ENCODE measurements around the gene CAMK1.
A peak's percentile ranks its signal among the peaks of the same experiment; 100 is the strongest.

The CAMK1 gene

DNA sequence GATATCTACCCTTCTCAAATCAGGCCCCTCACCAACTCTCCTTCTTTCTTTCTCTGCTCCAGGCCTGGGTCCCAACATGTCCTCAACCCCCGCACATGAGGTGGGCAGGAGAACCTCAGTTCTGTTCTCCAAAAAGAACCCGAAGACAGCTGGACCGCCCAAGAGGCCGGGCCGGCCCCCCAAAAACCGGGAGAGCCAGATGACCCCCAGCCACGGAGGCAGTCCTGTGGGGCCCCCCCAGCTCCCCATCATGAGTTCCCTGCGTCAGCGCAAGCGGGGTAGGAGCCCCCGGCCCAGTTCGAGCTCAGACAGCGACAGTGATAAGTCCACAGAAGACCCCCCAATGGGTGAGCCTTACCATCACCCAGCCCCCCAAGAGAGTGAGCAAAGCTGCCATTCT, 25.6 kb downstream of the CAMK1 start:
- TF ChIP-seq, protein P1, sequence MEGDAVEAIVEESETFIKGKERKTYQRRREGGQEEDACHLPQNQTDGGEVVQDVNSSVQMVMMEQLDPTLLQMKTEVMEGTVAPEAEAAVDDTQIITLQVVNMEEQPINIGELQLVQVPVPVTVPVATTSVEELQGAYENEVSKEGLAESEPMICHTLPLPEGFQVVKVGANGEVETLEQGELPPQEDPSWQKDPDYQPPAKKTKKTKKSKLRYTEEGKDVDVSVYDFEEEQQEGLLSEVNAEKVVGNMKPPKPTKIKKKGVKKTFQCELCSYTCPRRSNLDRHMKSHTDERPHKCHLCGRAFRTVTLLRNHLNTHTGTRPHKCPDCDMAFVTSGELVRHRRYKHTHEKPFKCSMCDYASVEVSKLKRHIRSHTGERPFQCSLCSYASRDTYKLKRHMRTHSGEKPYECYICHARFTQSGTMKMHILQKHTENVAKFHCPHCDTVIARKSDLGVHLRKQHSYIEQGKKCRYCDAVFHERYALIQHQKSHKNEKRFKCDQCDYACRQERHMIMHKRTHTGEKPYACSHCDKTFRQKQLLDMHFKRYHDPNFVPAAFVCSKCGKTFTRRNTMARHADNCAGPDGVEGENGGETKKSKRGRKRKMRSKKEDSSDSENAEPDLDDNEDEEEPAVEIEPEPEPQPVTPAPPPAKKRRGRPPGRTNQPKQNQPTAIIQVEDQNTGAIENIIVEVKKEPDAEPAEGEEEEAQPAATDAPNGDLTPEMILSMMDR (IDR thresholded peaks at IDR 0.05; ENCODE audit: insufficient read depth, low read depth, low read length, missing control alignments): no peak
- H3K4me3 ChIP-seq (ENCODE audit: low read depth, low read length): no peak overlapping the region
- no peak for DNase-seq (ENCODE audit: low read depth)

DNA sequence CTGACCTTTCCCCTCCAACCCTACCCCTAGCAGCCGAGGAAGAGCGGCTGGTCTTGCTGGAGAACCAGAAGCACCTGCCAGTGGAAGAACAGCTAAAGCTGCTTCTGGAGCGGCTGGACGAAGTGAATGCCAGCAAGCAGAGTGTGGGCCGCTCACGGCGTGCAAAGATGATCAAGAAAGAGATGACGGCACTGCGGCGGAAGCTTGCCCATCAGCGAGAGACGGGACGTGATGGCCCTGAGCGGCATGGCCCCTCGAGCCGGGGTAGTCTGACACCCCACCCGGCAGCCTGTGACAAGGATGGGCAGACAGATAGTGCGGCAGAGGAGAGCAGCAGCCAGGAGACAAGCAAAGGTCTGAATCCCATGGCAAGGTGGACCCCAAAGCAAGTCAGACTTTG, 26.2 kb downstream of the CAMK1 start:
- DNase-seq (ENCODE audit: low read depth): no peak
- TF ChIP-seq, protein P1 (IDR thresholded peaks at IDR 0.05; ENCODE audit: insufficient read depth, low read depth, low read length, missing control alignments): no peak
- H3K4me3 ChIP-seq (ENCODE audit: low read depth, low read length): no peak overlapping the region

DNA sequence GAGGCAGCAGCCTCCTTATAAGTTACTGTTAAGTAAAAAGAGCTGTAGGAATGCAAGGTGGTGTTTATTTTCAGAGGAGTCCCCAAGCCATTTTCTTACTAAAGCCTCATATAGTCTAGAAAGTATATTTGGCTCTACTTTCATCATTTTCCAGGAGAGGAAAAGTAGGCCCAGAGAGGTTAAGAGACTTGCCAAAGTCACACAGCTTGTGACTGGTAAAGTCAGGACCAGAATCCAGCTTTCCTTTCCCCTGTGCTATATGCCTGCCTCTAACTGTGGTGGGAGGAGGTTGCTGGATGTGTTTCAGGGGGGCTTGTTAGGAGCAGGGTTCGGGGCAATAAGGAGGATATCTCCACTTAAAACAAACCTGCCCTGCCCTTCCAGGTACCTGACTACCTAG, 27.2 kb downstream of the CAMK1 start:
- TF ChIP-seq, protein P1 (IDR thresholded peaks at IDR 0.05; ENCODE audit: insufficient read depth, low read depth, low read length, missing control alignments): no peak
- DNase-seq (ENCODE audit: low read depth): no peak
- no peak overlapping the region for H3K4me3 ChIP-seq (ENCODE audit: low read depth, low read length)

DNA sequence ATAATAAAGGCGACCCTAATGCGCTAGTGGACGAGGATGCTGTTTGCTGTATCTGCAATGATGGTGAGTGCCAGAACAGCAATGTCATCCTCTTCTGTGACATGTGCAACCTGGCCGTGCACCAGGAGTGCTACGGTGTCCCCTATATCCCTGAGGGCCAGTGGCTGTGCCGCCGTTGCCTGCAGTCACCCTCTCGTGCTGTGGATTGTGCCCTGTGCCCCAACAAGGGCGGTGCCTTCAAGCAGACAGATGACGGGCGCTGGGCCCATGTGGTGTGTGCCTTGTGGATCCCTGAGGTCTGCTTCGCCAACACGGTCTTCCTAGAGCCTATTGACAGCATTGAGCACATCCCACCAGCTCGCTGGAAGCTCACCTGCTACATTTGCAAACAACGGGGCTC, 30.6 kb downstream of the CAMK1 start:
- no peak overlapping the region for H3K4me3 ChIP-seq (ENCODE audit: low read depth, low read length)
- DNase-seq (ENCODE audit: low read depth): no peak
- TF ChIP-seq, protein P1 (IDR thresholded peaks at IDR 0.05; ENCODE audit: insufficient read depth, low read depth, low read length, missing control alignments): no peak

DNA sequence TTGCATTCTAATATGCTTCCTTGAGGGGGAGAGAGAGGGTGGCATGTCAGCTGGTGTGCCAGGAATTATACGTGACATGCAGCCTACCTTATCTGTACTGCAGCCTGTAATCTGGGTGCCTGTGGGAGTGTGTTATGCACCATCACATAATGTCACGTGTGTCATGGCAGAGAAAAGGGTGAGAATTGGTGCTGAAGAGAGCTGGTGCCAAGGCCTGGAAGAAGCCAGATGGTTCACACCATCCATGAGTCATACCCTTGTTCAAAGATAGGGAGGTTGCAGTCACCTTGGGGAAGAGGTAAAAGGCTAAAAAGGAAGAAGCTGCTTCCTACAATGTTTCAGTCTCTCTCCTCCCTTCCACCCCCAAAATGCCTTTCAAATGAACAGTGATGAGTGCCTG, 32.9 kb downstream of the CAMK1 start:
- no peak for DNase-seq (ENCODE audit: low read depth)
- no peak overlapping the region for H3K4me3 ChIP-seq (ENCODE audit: low read depth, low read length)
- TF ChIP-seq, protein P1 (IDR thresholded peaks at IDR 0.05; ENCODE audit: insufficient read depth, low read depth, low read length, missing control alignments): no peak

DNA sequence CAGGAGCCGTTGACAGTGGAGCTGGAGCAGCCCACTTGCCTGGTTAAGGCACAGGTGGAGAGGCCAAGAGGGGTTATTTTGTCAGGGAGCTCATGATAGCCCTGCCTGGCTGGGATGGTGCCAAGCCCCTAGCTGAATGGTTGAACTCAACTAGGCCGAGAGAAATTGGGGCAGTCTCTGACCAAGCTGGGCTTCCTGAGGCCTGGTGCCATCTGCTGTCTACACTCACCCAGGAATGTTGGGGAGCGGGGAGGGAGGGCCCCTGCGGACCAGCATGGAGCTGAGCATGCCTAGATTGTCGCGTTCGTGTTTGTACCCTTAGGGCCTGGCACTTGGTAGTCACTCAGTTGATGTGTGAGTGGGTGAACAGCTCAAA, 37.0 kb downstream of the CAMK1 start:
- TF ChIP-seq, protein P1 (IDR thresholded peaks at IDR 0.05; ENCODE audit: insufficient read depth, low read depth, low read length, missing control alignments): no peak
- H3K4me3 ChIP-seq (ENCODE audit: low read depth, low read length): peak overlapping the region; percentile 92

DNA sequence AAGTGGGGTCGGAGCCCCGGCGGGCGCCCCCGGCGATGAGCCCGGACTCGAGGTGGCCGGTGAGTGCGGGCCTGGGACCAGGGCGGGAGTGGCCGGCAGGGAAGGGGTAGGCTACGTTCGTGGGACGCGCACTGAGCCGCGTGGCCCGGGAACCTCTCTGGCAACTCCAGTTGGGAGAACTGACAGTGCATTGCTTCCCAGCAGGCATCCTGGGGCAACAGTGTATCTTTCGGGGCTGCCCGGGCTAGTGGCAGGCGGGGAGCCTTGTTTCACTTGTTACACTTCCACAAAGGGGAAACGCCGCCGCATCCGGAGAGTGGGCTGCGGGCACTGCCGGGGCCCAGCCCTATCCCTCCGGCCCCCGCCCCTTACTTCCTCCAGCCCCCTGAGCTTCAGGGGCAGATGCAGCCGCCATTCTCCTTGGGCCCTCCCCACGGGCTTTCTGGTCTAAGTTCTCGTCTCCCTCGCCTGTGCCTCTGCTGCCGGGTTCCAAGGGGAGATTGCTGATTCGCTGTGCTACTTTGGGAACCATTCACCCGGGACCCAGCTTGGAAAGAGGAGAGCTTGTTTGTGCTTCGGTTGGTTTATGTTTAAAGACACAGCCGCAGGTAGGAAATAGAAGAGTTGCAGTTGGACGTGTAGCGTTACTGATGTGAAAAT, 37.5 kb downstream of the CAMK1 start:
- H3K4me3 ChIP-seq (ENCODE audit: low read depth, low read length): peak overlapping the region; percentile 92
- DNase-seq (ENCODE audit: low read depth): peak; percentile 52
- TF ChIP-seq, protein P1 (IDR thresholded peaks at IDR 0.05; ENCODE audit: insufficient read depth, low read depth, low read length, missing control alignments): no peak

More for the DNA sequence above, 37.0 kb downstream of the CAMK1 start:
- DNase-seq (ENCODE audit: low read depth): no peak
